Measurements from ENCODE around the gene WDFY3. TPM values are rescaled to one million over a fixed set of nuclear protein-coding genes. Genes with fewer than 3 reads are reported as not detected.
A peak's percentile ranks its signal among the peaks of the same experiment; 100 is the strongest.

Gene WDFY3
- total and polyA plus RNA-seq, 10 donors = 1.6 to 208 (median 127) TPM

GRCh38 chr4:84939113-84939512 is 27.4 kb downstream of the WDFY3 start:
- H3K9me3 ChIP-seq = peaks cover 0 to 35% (median 27%) of the 10 kb centered on the region in 8 donors
- intact Hi-C loops (cut with DNase I; ENCODE audit: low total_unique reads) = no loop called here
- H3K27me3 ChIP-seq (replicated peaks in 1 of 7) = no peaks in the 10 kb centered on the region
- H3K4me3 ChIP-seq = no peak overlapping the region
- no peak for DNase-seq
- H3K36me3 ChIP-seq = no peaks in the 10 kb centered on the region
- H3K27ac ChIP-seq = no peak overlapping the region
- WGBS, 5 donors = 85 to 94% (median 91%) methylated on average over 6 of the region's 6 CpGs
- H3K4me1 ChIP-seq = peaks cover 0 to 23% (median 11%) of the 10 kb centered on the region in 6 donors
- TF ChIP-seq POLR2A (IDR thresholded peaks at IDR 0.05) (no peak), CTCF (IDR thresholded peaks at IDR 0.05 in 8 of 11, conservative IDR thresholded peaks at IDR 0.05 in 3 of 11) (no peak), POLR2AphosphoS5 (IDR thresholded peaks at IDR 0.05) (no peak)

- Histone ChIP-seq H3K9me3 (peaks cover 0 to 35% (median 27%) of the 10 kb centered on the region in 8 donors), H3K36me3 (no peaks in the 10 kb centered on the region), H3K27me3 (replicated peaks in 1 of 7) (no peaks in the 10 kb centered on the region), H3K4me3 (no peak overlapping the region), H3K4me1 (peaks cover 0 to 21% (median 11%) of the 10 kb centered on the region in 6 donors), H3K27ac (peak overlapping the region in 3 of 8 donors; percentile 22 to 33 (median 22))
- no peak for DNase-seq
- WGBS, 5 donors = 44 to 69% (median 51%) methylated on average over 2 of the region's 2 CpGs
- no peak for TF ChIP-seq POLR2AphosphoS5 (IDR thresholded peaks at IDR 0.05)
- no peak for TF ChIP-seq POLR2A (IDR thresholded peaks at IDR 0.05)
- intact Hi-C loops (cut with DNase I; ENCODE audit: low total_unique reads) = no loop called here
These were observed 28.2 kb downstream of the WDFY3 start for GRCh38 chr4:84938316-84938715.

GRCh38 chr4:84937381-84937977 is 29.0 kb downstream of the WDFY3 start:
- no peak for DNase-seq
- intact Hi-C loops (cut with DNase I; ENCODE audit: low total_unique reads) = no loop called here
- H3K9me3 ChIP-seq = peaks cover 0 to 28% (median 23%) of the 10 kb centered on the region in 8 donors
- H3K4me3 ChIP-seq = no peak overlapping the region
- H3K27me3 ChIP-seq (replicated peaks in 1 of 7) = no peaks in the 10 kb centered on the region
- no peaks in the 10 kb centered on the region for H3K36me3 ChIP-seq
- peak overlapping the region in 4 of 8 donors; percentile 22 to 33 (median 28) for H3K27ac ChIP-seq
- 49 to 80% (median 69%) methylated on average over 3 of the region's 3 CpGs for WGBS, 5 donors
- peaks cover 0 to 21% (median 11%) of the 10 kb centered on the region in 6 donors for H3K4me1 ChIP-seq
- no peak for TF ChIP-seq POLR2A (IDR thresholded peaks at IDR 0.05)
- TF ChIP-seq POLR2AphosphoS5 (IDR thresholded peaks at IDR 0.05) = no peak
- TF ChIP-seq CTCF (IDR thresholded peaks at IDR 0.05 in 8 of 11, conservative IDR thresholded peaks at IDR 0.05 in 3 of 11) = no peak

- intact Hi-C loops (cut with DNase I; ENCODE audit: low total_unique reads) = no loop called here
- 80 to 93% (median 90%) methylated on average over 2 of the region's 2 CpGs for WGBS, 5 donors
- H3K4me1 ChIP-seq = peaks cover 0 to 21% (median 11%) of the 10 kb centered on the region in 6 donors
- H3K36me3 ChIP-seq = peaks cover 0 to 6% (median 0%) of the 10 kb centered on the region in 6 donors
- no peak overlapping the region for H3K27ac ChIP-seq
- H3K9me3 ChIP-seq = peaks cover 0 to 14% (median 10%) of the 10 kb centered on the region in 8 donors
- H3K27me3 ChIP-seq (replicated peaks in 1 of 7) = no peaks in the 10 kb centered on the region
- TF ChIP-seq POLR2AphosphoS5 (IDR thresholded peaks at IDR 0.05) = no peak
- no peak for TF ChIP-seq CTCF (IDR thresholded peaks at IDR 0.05 in 8 of 11, conservative IDR thresholded peaks at IDR 0.05 in 3 of 11)
- no peak for TF ChIP-seq POLR2A (IDR thresholded peaks at IDR 0.05)
- no peak for DNase-seq
- no peak overlapping the region for H3K4me3 ChIP-seq
These were observed 30.4 kb downstream of the WDFY3 start for GRCh38 chr4:84936123-84936522.

All from spleen (tissue), 11 donors.